Testis (tissue), 2 donors: ENCODE measurements around the gene OR2S2.

ENCODE experiments used
- CTCF ChIP-seq, 3 experiments: fragments of 450-650 bp in 2 of 3; fragments of 200-600 bp in 1 of 3; sonication (generic) in 1 of 3; IDR thresholded peaks; one replicate each; pipeline ENCODE4 v1.5.1; 2016 to 2019; ENCODE audit warnings: antibody characterized with exemption in 3 of 3, mild to moderate bottlenecking in 2 of 3, moderate library complexity in 1 of 3
- POLR2A ChIP-seq: fragments of 450-650 bp; IDR thresholded peaks from one replicate; pipeline ENCODE4 v1.6.1; 2017; ENCODE audit warnings: antibody characterized with exemption, mild to moderate bottlenecking, moderate library complexity

DNA sequence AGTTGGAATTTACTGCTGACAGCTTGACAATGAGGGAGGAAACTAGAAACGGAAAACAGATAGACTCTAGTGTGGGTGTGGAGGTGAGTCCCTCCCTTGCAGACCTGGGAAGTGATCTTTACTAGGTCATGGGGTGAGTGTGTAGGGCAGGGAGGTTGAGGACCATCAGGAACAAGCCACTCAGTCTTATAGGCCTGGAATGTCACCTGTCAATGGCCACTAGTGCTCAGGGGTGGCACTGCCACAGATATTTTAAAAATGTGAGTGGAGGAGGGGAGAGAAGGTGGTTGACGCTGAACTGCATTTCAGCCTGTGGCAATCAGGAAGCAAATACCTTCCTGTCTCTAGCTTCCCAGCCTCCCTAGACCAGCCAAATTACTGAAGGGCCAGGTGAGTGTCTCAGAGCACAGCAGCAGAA lies 9.0 kb downstream of the OR2S2 start:
- TF ChIP-seq POLR2A (no peak), CTCF (IDR thresholded peaks at IDR 0.05) (no peak)
